ENCODE data around the gene PAPPA2. TPM values are rescaled to one million over a fixed set of nuclear protein-coding genes. Genes with fewer than 3 reads are reported as not detected.

The PAPPA2 gene
- total and polyA plus RNA-seq, 9 of the 15 experiments (the other 6 are each of a cell fraction or from before 2014, with no cell fraction given) = 0.01 to 0.15 (median 0.05) TPM; not detected in 2

- Histone ChIP-seq H3K9ac (ENCODE audit: insufficient read depth in 1 of 2, low read depth in 2 of 2, low read length in 2 of 2) (no peak overlapping the region), H3K27me3 (ENCODE audit: control insufficient read depth in 2 of 2, insufficient read depth in 2 of 2, low read length in 2 of 2) (peaks cover 0 to 2% of the 10 kb centered on the region in 2 experiments; a peak in 1 of 5 replicates), H3K9me1 (ENCODE audit: control insufficient read depth, insufficient read depth, low read length) (no peaks in the 10 kb centered on the region), H3K27ac (ENCODE audit: extremely low read depth, low read depth, low read length) (no peak overlapping the region), H3K36me3 (ENCODE audit: control insufficient read depth, insufficient read depth, low read length) (no peaks in the 10 kb centered on the region), H2AFZ (ENCODE audit: low read depth, low read length) (no peak overlapping the region), H3K4me2 (ENCODE audit: insufficient read depth, low read length) (no peak overlapping the region), H3K79me2 (ENCODE audit: control insufficient read depth, insufficient read depth, low read length) (no peaks in the 10 kb centered on the region), H3K4me1 (replicated peaks in 1 of 2; ENCODE audit: control insufficient read depth in 2 of 2, insufficient read depth in 2 of 2, low read length in 2 of 2) (peaks cover 3 to 9% of the 10 kb centered on the region in 2 experiments; a peak in 3 of 5 replicates), H3K4me3 (no peak overlapping the region), H3K9me3 (replicated peaks; ENCODE audit: control insufficient read depth, insufficient read depth, low read depth, low read length) (no peaks in the 10 kb centered on the region), H4K20me1 (replicated peaks; ENCODE audit: control insufficient read depth, insufficient read depth, low read length) (no peaks in the 10 kb centered on the region)
- FAIRE-seq (no peak), ATAC-seq (no peak), DNase-seq (ENCODE audit: extremely low read depth in 1 of 4, low spot score in 3 of 4) (no peak)
- no TSS peak for BruUV-seq (replicated peaks)
- intact Hi-C loops (cut with micrococcal nuclease) (no loop called here), in situ Hi-C loops (cut with MboI) (loop anchor here (10.0 kb wide), 1 partner anchor 511 kb away; no protein-coding TSS in a partner anchor)
- WGBS (ENCODE audit: insufficient coverage, low coverage, missing lambda C conversion rate) = 2% methylated on average over 2 of the region's 2 CpGs
- CTCF ChIA-PET (ENCODE audit: low intra/inter-chr PET ratio) = no interaction called here
- POLR2A ChIA-PET = no interaction called here
- TF ChIP-seq RFX1 (IDR thresholded peaks at IDR 0.05) = no peak
- TF ChIP-seq ZFX (CRISPR knock-in tag; IDR thresholded peaks at IDR 0.05) = no peak
- no peak for TF ChIP-seq ZNF717 (CRISPR knock-in tag; IDR thresholded peaks at IDR 0.05)
- TF ChIP-seq, protein P1, sequence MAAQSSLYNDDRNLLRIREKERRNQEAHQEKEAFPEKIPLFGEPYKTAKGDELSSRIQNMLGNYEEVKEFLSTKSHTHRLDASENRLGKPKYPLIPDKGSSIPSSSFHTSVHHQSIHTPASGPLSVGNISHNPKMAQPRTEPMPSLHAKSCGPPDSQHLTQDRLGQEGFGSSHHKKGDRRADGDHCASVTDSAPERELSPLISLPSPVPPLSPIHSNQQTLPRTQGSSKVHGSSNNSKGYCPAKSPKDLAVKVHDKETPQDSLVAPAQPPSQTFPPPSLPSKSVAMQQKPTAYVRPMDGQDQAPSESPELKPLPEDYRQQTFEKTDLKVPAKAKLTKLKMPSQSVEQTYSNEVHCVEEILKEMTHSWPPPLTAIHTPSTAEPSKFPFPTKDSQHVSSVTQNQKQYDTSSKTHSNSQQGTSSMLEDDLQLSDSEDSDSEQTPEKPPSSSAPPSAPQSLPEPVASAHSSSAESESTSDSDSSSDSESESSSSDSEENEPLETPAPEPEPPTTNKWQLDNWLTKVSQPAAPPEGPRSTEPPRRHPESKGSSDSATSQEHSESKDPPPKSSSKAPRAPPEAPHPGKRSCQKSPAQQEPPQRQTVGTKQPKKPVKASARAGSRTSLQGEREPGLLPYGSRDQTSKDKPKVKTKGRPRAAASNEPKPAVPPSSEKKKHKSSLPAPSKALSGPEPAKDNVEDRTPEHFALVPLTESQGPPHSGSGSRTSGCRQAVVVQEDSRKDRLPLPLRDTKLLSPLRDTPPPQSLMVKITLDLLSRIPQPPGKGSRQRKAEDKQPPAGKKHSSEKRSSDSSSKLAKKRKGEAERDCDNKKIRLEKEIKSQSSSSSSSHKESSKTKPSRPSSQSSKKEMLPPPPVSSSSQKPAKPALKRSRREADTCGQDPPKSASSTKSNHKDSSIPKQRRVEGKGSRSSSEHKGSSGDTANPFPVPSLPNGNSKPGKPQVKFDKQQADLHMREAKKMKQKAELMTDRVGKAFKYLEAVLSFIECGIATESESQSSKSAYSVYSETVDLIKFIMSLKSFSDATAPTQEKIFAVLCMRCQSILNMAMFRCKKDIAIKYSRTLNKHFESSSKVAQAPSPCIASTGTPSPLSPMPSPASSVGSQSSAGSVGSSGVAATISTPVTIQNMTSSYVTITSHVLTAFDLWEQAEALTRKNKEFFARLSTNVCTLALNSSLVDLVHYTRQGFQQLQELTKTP (IDR thresholded peaks at IDR 0.05; ENCODE audit: low read depth in 1 of 2, partially characterized antibody in 2 of 2) = no peak
- no peak for TF ChIP-seq HDAC8 (tag; IDR thresholded peaks at IDR 0.05)
- TF ChIP-seq ETV1 (tag; conservative IDR thresholded peaks at IDR 0.05; ENCODE audit: low read depth) = no peak
- TF ChIP-seq ZNF41 (CRISPR knock-in tag; conservative IDR thresholded peaks at IDR 0.05) = no peak
- TF ChIP-seq, protein P2, sequence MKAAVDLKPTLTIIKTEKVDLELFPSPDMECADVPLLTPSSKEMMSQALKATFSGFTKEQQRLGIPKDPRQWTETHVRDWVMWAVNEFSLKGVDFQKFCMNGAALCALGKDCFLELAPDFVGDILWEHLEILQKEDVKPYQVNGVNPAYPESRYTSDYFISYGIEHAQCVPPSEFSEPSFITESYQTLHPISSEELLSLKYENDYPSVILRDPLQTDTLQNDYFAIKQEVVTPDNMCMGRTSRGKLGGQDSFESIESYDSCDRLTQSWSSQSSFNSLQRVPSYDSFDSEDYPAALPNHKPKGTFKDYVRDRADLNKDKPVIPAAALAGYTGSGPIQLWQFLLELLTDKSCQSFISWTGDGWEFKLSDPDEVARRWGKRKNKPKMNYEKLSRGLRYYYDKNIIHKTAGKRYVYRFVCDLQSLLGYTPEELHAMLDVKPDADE (conservative IDR thresholded peaks at IDR 0.05; ENCODE audit: control insufficient read depth, low read depth, low read length) = no peak
- no peak for TF ChIP-seq RBM15 (IDR thresholded peaks at IDR 0.05; ENCODE audit: insufficient read depth, low read length)
- TF ChIP-seq ARID3A (IDR thresholded peaks at IDR 0.05; ENCODE audit: borderline replicate concordance, low read depth, low read length) = no peak
- no peak for TF ChIP-seq ZNF785 (CRISPR knock-in tag; IDR thresholded peaks at IDR 0.05)
- TF ChIP-seq TRIM28 (IDR thresholded peaks at IDR 0.05) = no peak
- no peak for TF ChIP-seq C11orf30 (IDR thresholded peaks at IDR 0.05; ENCODE audit: low read depth)
Observed at GRCh38 chr1:176885751-176886150, 422.8 kb downstream of the PAPPA2 start.
